ENCODE data around the gene SIRT5. TPM values are rescaled to one million over a fixed set of nuclear protein-coding genes. Genes with fewer than 3 reads are reported as not detected.

The SIRT5 gene
- total RNA-seq, 6 donors from 2014 or later, result 7.0 to 19.9 (median 11.0) TPM

DNA sequence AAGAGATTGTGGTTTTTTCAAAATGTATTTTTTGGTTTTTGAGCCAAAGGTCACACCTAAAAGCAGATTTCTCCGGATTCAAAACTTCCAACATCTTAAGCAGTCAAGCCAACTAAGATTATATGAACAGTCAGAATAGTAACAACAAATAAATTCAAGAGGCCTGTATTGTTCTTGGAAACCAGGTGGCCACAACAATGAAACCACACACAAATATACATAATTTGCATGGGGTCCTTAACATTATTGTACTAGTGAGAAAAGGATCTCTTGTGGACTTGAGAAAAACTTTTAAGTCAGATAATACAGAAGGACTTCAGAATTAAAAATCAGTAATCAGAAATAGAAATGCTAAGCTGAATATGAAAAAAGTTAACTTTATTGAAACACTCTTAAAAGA lies 81.3 kb downstream of the SIRT5 start:
- no peaks in the 10 kb centered on the region for H3K9me3 ChIP-seq
- no peaks in the 10 kb centered on the region for H3K27me3 ChIP-seq
- DNase-seq (no peak), ATAC-seq (ENCODE audit: low FRiP score in 2 of 2) (no peak)
- WGBS, 2 donors, result 74 to 89% methylated on average over 1 of the region's 1 CpG
- TF ChIP-seq, protein P1, sequence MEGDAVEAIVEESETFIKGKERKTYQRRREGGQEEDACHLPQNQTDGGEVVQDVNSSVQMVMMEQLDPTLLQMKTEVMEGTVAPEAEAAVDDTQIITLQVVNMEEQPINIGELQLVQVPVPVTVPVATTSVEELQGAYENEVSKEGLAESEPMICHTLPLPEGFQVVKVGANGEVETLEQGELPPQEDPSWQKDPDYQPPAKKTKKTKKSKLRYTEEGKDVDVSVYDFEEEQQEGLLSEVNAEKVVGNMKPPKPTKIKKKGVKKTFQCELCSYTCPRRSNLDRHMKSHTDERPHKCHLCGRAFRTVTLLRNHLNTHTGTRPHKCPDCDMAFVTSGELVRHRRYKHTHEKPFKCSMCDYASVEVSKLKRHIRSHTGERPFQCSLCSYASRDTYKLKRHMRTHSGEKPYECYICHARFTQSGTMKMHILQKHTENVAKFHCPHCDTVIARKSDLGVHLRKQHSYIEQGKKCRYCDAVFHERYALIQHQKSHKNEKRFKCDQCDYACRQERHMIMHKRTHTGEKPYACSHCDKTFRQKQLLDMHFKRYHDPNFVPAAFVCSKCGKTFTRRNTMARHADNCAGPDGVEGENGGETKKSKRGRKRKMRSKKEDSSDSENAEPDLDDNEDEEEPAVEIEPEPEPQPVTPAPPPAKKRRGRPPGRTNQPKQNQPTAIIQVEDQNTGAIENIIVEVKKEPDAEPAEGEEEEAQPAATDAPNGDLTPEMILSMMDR (IDR thresholded peaks at IDR 0.05), result no peak
- TF ChIP-seq POLR2A (IDR thresholded peaks at IDR 0.05) (no peak), EP300 (IDR thresholded peaks at IDR 0.05) (no peak), POLR2AphosphoS5 (IDR thresholded peaks at IDR 0.05) (no peak)
- peaks cover 0 to 29% (median 8%) of the 10 kb centered on the region in 4 donors for H3K4me1 ChIP-seq
- H3K4me3 ChIP-seq, result no peak overlapping the region
- H3K36me3 ChIP-seq, result peaks cover 0 to 6% (median under 1%) of the 10 kb centered on the region in 4 donors
- no peak overlapping the region for H3K27ac ChIP-seq

DNA sequence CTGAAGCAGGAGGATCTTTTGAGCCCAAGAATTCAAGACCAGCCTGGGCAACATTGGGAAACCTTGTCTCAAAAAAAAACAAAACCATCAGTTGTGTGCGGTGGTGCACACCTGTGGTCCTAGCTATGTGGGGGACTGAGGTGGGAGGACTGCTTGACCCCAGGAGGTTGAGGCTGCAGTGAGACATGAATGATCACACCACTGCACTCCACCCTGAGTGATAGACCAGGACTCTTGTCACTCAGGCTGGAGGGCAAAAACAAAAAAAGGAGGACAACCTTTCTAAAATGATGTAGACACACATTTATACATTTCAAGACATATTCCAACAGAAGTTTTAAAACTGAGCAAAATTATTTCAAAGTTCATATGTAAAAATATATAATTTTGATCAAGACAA lies 85.9 kb downstream of the SIRT5 start:
- H3K36me3 ChIP-seq, result peaks cover 0 to 6% (median 0%) of the 10 kb centered on the region in 4 donors
- H3K27ac ChIP-seq, result no peak overlapping the region
- ATAC-seq (ENCODE audit: low FRiP score in 2 of 2) (no peak), DNase-seq (no peak)
- no peak for TF ChIP-seq POLR2A (IDR thresholded peaks at IDR 0.05)
- TF ChIP-seq POLR2AphosphoS5 (IDR thresholded peaks at IDR 0.05), result no peak
- TF ChIP-seq, protein P1 (IDR thresholded peaks at IDR 0.05), result no peak
- TF ChIP-seq EP300 (IDR thresholded peaks at IDR 0.05), result no peak
- H3K9me3 ChIP-seq, result no peaks in the 10 kb centered on the region
- H3K4me3 ChIP-seq, result no peak overlapping the region
- peaks cover 0 to 30% (median 20%) of the 10 kb centered on the region in 4 donors for H3K4me1 ChIP-seq
- WGBS, 2 donors, result 100% methylated on average over 1 of the region's 1 CpG
- no peaks in the 10 kb centered on the region for H3K27me3 ChIP-seq

DNA sequence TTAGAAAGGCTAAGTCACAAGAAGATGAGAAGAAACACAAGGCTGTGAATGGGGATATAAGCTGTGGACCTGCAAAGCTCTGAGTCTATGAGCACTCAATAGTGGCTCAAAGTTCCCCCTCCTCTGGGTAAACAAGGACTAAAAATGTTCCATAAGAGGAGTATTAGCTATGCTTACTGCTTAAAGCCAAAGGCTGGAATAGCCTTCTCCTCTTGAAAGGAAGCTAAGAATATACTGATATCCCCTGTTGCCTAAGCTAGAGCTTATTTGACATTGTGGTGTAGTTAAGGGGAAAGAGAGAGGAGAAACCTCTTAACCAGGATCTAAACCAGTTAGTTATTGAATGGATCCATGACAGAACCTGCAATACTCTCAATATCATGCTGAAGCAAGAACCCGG lies 86.5 kb downstream of the SIRT5 start:
- no peak for TF ChIP-seq POLR2A (IDR thresholded peaks at IDR 0.05)
- TF ChIP-seq, protein P1 (IDR thresholded peaks at IDR 0.05), result no peak
- no peak for TF ChIP-seq POLR2AphosphoS5 (IDR thresholded peaks at IDR 0.05)
- no peak for TF ChIP-seq EP300 (IDR thresholded peaks at IDR 0.05)
- ATAC-seq (ENCODE audit: low FRiP score in 2 of 2) (no peak), DNase-seq (no peak)
- peaks cover 0 to 6% (median 0%) of the 10 kb centered on the region in 4 donors for H3K36me3 ChIP-seq
- no peak overlapping the region for H3K4me3 ChIP-seq
- H3K27ac ChIP-seq, result no peak overlapping the region
- H3K4me1 ChIP-seq, result peaks cover 0 to 30% (median 21%) of the 10 kb centered on the region in 4 donors
- no peaks in the 10 kb centered on the region for H3K9me3 ChIP-seq
- WGBS, 2 donors, result 88 to 97% methylated on average over 1 of the region's 1 CpG
- H3K27me3 ChIP-seq, result no peaks in the 10 kb centered on the region

DNA sequence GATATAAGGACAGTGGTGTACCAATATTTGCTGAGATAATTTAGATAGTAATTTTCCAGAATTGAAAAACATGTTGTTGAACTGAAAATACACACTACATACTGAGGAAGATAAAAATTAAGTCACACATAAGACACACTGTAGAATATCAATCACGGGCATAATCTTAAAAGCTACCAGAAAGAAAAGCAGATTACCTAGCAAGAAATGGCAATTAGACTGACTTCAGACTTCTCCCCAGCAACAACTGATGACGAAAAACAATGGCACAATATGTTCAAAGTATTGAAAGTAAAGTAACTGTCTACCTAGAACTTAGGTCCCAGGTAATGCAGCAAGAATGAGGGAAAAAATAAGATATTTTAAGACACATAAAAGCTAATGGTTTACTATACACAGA lies 87.2 kb downstream of the SIRT5 start:
- ATAC-seq (ENCODE audit: low FRiP score in 2 of 2), result no peak
- Histone ChIP-seq H3K4me1 (peaks cover 0 to 30% (median 22%) of the 10 kb centered on the region in 4 donors), H3K4me3 (no peak overlapping the region), H3K27me3 (no peaks in the 10 kb centered on the region), H3K36me3 (peaks cover 0 to 3% (median 0%) of the 10 kb centered on the region in 4 donors), H3K27ac (no peak overlapping the region), H3K9me3 (no peaks in the 10 kb centered on the region)
- 69 to 96% methylated on average over 2 of the region's 2 CpGs for WGBS, 2 donors
- no peak for DNase-seq
- TF ChIP-seq, protein P1 (IDR thresholded peaks at IDR 0.05), result no peak
- TF ChIP-seq EP300 (IDR thresholded peaks at IDR 0.05), result no peak
- TF ChIP-seq POLR2A (IDR thresholded peaks at IDR 0.05), result no peak
- no peak for TF ChIP-seq POLR2AphosphoS5 (IDR thresholded peaks at IDR 0.05)

DNA sequence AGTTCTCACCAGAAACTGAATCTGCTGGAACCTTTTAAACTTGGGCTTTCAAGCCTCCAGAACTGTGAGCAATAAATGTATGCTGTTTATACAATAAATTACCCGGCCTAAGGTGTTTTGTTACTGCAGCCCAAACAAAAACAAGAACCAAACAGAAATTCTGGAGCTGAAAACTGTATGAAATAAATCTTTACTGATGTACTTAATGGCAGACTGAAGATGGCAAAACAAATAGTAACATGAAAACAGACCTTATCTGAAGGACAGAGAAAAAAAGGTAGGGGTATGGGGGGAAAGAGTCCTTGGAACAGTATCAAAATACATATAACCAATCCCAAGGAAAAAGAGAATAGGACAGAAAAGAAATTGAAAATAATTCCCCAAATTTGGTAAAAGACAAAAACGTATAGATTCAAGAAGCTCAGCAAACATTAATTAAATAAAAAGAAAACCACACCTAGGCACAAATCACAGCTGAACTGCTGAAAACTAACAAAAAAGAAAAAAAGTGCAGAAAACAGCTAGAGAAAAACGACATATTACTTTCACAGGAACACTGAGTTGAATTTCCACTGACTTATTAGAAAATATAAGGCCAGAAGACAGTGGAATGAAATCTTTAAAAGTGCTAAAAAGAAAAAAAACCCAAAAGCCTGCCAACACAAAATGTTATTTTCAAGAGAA lies 88.4 kb downstream of the SIRT5 start:
- H3K36me3 ChIP-seq, result no peaks in the 10 kb centered on the region
- H3K4me3 ChIP-seq, result no peak overlapping the region
- ATAC-seq (ENCODE audit: low FRiP score in 2 of 2) (no peak), DNase-seq (no peak)
- no peak overlapping the region for H3K27ac ChIP-seq
- H3K9me3 ChIP-seq, result no peaks in the 10 kb centered on the region
- TF ChIP-seq POLR2A (IDR thresholded peaks at IDR 0.05), result no peak
- TF ChIP-seq EP300 (IDR thresholded peaks at IDR 0.05), result no peak
- TF ChIP-seq POLR2AphosphoS5 (IDR thresholded peaks at IDR 0.05), result no peak
- TF ChIP-seq, protein P1 (IDR thresholded peaks at IDR 0.05), result no peak
- 81% methylated on average over 3 of the region's 3 CpGs for WGBS, 2 donors
- H3K27me3 ChIP-seq, result no peaks in the 10 kb centered on the region
- H3K4me1 ChIP-seq, result peaks cover 0 to 32% (median 19%) of the 10 kb centered on the region in 4 donors

Measured in upper lobe of left lung (tissue), 6 donors.